Activated CD4-positive, alpha-beta T cell treated with anti-CD3 and anti-CD28 coated beads, Interleukin-2, amount 10 ng/mL, durations not matched to agents 24 days and 14 days (primary cell): Measurements from ENCODE around the gene QARS1. TPM values are rescaled to one million over a fixed set of nuclear protein-coding genes. Genes with fewer than 3 reads are reported as not detected.

Experiments used
- DNase-seq: peaks from one replicate; pipeline ENCODE4 v3.0.0; 2022
- H3K27ac Mint-ChIP-seq: one replicate; pipeline ENCODE4 v1.8.0; 2022; ENCODE audit warnings: mild to moderate bottlenecking, mixed read lengths
- H3K27me3 Mint-ChIP-seq: one replicate; pipeline ENCODE4 v1.8.0; 2022; ENCODE audit warnings: mixed read lengths
- H3K36me3 Mint-ChIP-seq: one replicate; pipeline ENCODE4 v1.8.0; 2022; ENCODE audit warnings: low read depth, mild to moderate bottlenecking, mixed read lengths
- H3K4me1 Mint-ChIP-seq: one replicate; pipeline ENCODE4 v1.8.0; 2021; ENCODE audit warnings: mixed read lengths
- H3K4me3 Mint-ChIP-seq: one replicate; pipeline ENCODE4 v1.8.0; 2022; ENCODE audit warnings: mild to moderate bottlenecking, moderate library complexity, mixed read lengths
- H3K9me3 Mint-ChIP-seq: one replicate; pipeline ENCODE4 v1.8.0; 2021; ENCODE audit warnings: mixed read lengths
- intact Hi-C: fragments of 100-400 bp; cut with micrococcal nuclease; formaldehyde crosslinking; loops from one replicate; pipeline ENCODE4 v1.15.1; 2023
- total RNA-seq: library from RNA; stranded (reverse); gene quantifications from 2 replicates; pipeline ENCODE4 v1.2.3, GENCODE V29; 2022

The QARS1 gene
- total RNA-seq, 1 donor from 2014 or later: 188 TPM

- H3K36me3 Mint-ChIP-seq: peaks cover 61% of the 10 kb centered on the region
- no peak overlapping the region for H3K4me3 Mint-ChIP-seq
- no peaks in the 10 kb centered on the region for H3K27me3 Mint-ChIP-seq
- peaks cover 2% of the 10 kb centered on the region for H3K4me1 Mint-ChIP-seq
- intact Hi-C loops: no loop called here
- H3K9me3 Mint-ChIP-seq: no peaks in the 10 kb centered on the region
- no peak for DNase-seq
- H3K27ac Mint-ChIP-seq: no peak overlapping the region
These were observed 50.2 kb downstream of the QARS1 start for GRCh38 chr3:49054344-49054862.

GRCh38 chr3:49053543-49053942 is 51.0 kb downstream of the QARS1 start:
- peaks cover 2% of the 10 kb centered on the region for H3K4me1 Mint-ChIP-seq
- H3K27ac Mint-ChIP-seq: no peak overlapping the region
- no peaks in the 10 kb centered on the region for H3K27me3 Mint-ChIP-seq
- DNase-seq: no peak
- H3K4me3 Mint-ChIP-seq: no peak overlapping the region
- intact Hi-C loops: no loop called here
- H3K36me3 Mint-ChIP-seq: peaks cover 61% of the 10 kb centered on the region
- no peaks in the 10 kb centered on the region for H3K9me3 Mint-ChIP-seq

Other genes with a start within 250 kb of the QARS1 start
- gene SLC25A20, start 205.9 kb downstream of the QARS1 start, total RNA-seq: 13.8 and 15.6 TPM in 2 replicates
- gene ARIH2, start 185.9 kb downstream of the QARS1 start, total RNA-seq: 157 TPM in 2 replicates
- gene P4HTM, start 114.5 kb downstream of the QARS1 start, total RNA-seq: 33.9 and 38.3 TPM in 2 replicates
- gene WDR6, start 97.4 kb downstream of the QARS1 start, total RNA-seq: 141 and 153 TPM in 2 replicates
- gene DALRD3, start 86.2 kb downstream of the QARS1 start, total RNA-seq: 31.5 and 36.6 TPM in 2 replicates
- gene NDUFAF3, start 82.6 kb downstream of the QARS1 start, total RNA-seq: 123 and 126 TPM in 2 replicates
- 490 and 496 TPM in 2 replicates for gene IMPDH2, start 75.4 kb downstream of the QARS1 start, total RNA-seq
- gene QRICH1, start 10.7 kb downstream of the QARS1 start, total RNA-seq: 138 and 152 TPM in 2 replicates
- 57.2 and 64.9 TPM in 2 replicates for gene USP19, start 16.1 kb upstream of the QARS1 start, total RNA-seq
- not detected in 2 replicates for gene LAMB2, start 28.3 kb upstream of the QARS1 start, total RNA-seq
- gene CCDC71, start 61.6 kb upstream of the QARS1 start, total RNA-seq: 25.7 and 26.7 TPM in 2 replicates
- 1.5 and 2.3 TPM in 2 replicates for gene KLHDC8B, start 66.8 kb upstream of the QARS1 start, total RNA-seq
- gene C3orf62, start 172.5 kb upstream of the QARS1 start, total RNA-seq: 8.0 and 9.6 TPM in 2 replicates
- 94.0 and 96.9 TPM in 2 replicates for gene USP4, start 235.3 kb upstream of the QARS1 start, total RNA-seq